IMR-90 (cell line): Measurements from ENCODE around the gene SLC25A33. TPM values are rescaled to one million over a fixed set of nuclear protein-coding genes. Genes with fewer than 3 reads are reported as not detected.
A peak's percentile ranks its signal among the peaks of the same experiment; 100 is the strongest.

Source experiments
- ATAC-seq: fragments of 200-7000 bp; cut with Tn5 transposase; 2 replicates; pipeline ENCODE4 v1.9.1; 2020; ENCODE audit warnings: low read depth, mild to moderate bottlenecking, moderate library complexity
- BruUV-seq: library from RNA; stranded (reverse); fragments of 400-500 nt; replicated peaks from 2 replicates; lab custom pipeline; 2021; lab: Mats Ljungman, UMichigan
- CTCF ChIA-PET: fragments of 300-600 bp; formaldehyde crosslinking; extraction: SDS; loops from one replicate; lab custom pipeline; 2021; ENCODE audit warnings: antibody characterized with exemption; lab: Yijun Ruan, JAX
- POLR2A ChIA-PET: fragments of 300-600 bp; sonication (Branson Sonifier 250); formaldehyde crosslinking; loops from one replicate; lab custom pipeline; 2022; ENCODE audit warnings: antibody characterized with exemption; ENCODE audit not compliant: unreplicated experiment; lab: Charles Lee
- DNase-seq: peaks from one replicate; pipeline ENCODE4 v3.0.0; 2013
- H2AFZ ChIP-seq: replicated peaks from 2 replicates; pipeline ENCODE3; 2013; ENCODE audit warnings: low read length, mild to moderate bottlenecking; ENCODE audit not compliant: poor library complexity
- H2AK5ac ChIP-seq: 2 replicates; pipeline ENCODE4 v1.6.1; 2013; ENCODE audit warnings: low read depth, low read length, inconsistent platforms
- H2AK9ac ChIP-seq: replicated peaks from 2 replicates; pipeline ENCODE3; 2013; ENCODE audit warnings: mild to moderate bottlenecking, low read depth, low read length, moderate library complexity; ENCODE audit not compliant: poor library complexity
- H2BK120ac ChIP-seq: 2 replicates; pipeline ENCODE4 v1.6.1; 2013; ENCODE audit warnings: low read depth, low read length, inconsistent platforms
- H2BK15ac ChIP-seq: 3 replicates; pipeline ENCODE4 v1.6.1; 2013; ENCODE audit warnings: low read depth, low read length, inconsistent platforms
- H2BK20ac ChIP-seq: 2 replicates; pipeline ENCODE4 v1.6.1; 2013; ENCODE audit warnings: low read depth, mild to moderate bottlenecking, inconsistent platforms, low read length, moderate library complexity
- H2BK5ac ChIP-seq: 2 replicates; pipeline ENCODE4 v1.6.1; 2013; ENCODE audit warnings: mild to moderate bottlenecking, low read depth, low read length, inconsistent platforms; ENCODE audit not compliant: poor library complexity, severe bottlenecking
- H3K14ac ChIP-seq: replicated peaks from 2 replicates; pipeline ENCODE4 v1.6.1; 2013; ENCODE audit warnings: low read depth, low read length, inconsistent platforms
- H3K18ac ChIP-seq: 2 replicates; pipeline ENCODE4 v1.6.1; 2013; ENCODE audit warnings: low read depth, low read length, control low read depth
- H3K23ac ChIP-seq: 2 replicates; pipeline ENCODE4 v1.6.1; 2013; ENCODE audit warnings: low read depth, low read length, inconsistent platforms
- H3K27ac ChIP-seq: 2 replicates; pipeline ENCODE4 v1.5.1; 2013; ENCODE audit warnings: mild to moderate bottlenecking, control low read depth, low read length; ENCODE audit not compliant: insufficient read depth
- H3K27me3 ChIP-seq: 2 replicates; pipeline ENCODE4 v1.6.1; 2013; ENCODE audit warnings: low read length; ENCODE audit not compliant: control insufficient read depth, insufficient read depth
- H3K36me3 ChIP-seq: 2 replicates; pipeline ENCODE4 v1.6.1; 2013; ENCODE audit warnings: low read length, mixed read lengths; ENCODE audit not compliant: control insufficient read depth, insufficient read depth
- H3K4ac ChIP-seq: 2 replicates; pipeline ENCODE4 v1.6.1; 2013; ENCODE audit warnings: low read depth, low read length, inconsistent platforms
- H3K4me1 ChIP-seq: 2 replicates; pipeline ENCODE4 v1.6.1; 2013; ENCODE audit warnings: low read length, mixed read lengths; ENCODE audit not compliant: control insufficient read depth, insufficient read depth
- H3K4me2 ChIP-seq: 2 replicates; pipeline ENCODE4 v1.6.1; 2013; ENCODE audit warnings: low read depth, mild to moderate bottlenecking, control low read depth, low read length, moderate library complexity
- H3K4me3 ChIP-seq: 2 replicates; pipeline ENCODE4 v1.5.1; 2013; ENCODE audit warnings: low read depth, mild to moderate bottlenecking, control low read depth, low read length, moderate library complexity; ENCODE audit not compliant: insufficient read depth
- H3K56ac ChIP-seq: 2 replicates; pipeline ENCODE4 v1.6.1; 2013; ENCODE audit warnings: low read length, inconsistent platforms; ENCODE audit not compliant: insufficient read depth; ENCODE audit errors: extremely low read depth
- H3K79me1 ChIP-seq, 2 experiments: 2 replicates each; pipeline ENCODE4 v1.6.1; 2013; ENCODE audit warnings: low read length in 2 of 2, inconsistent platforms in 1 of 2, low read depth in 1 of 2
- H3K9ac ChIP-seq: 2 replicates; pipeline ENCODE4 v1.6.1; 2013; ENCODE audit warnings: low read depth, low read length, control low read depth
- H3K9me1 ChIP-seq: 2 replicates; pipeline ENCODE4 v1.6.1; 2013; ENCODE audit warnings: low read length, inconsistent platforms; ENCODE audit not compliant: insufficient read depth
- H3K9me3 ChIP-seq: 2 replicates; pipeline ENCODE4 v1.6.1; 2013; ENCODE audit warnings: low read length; ENCODE audit not compliant: control insufficient read depth, insufficient read depth
- H4K20me1 ChIP-seq: 2 replicates; pipeline ENCODE4 v1.6.1; 2013; ENCODE audit warnings: low read length, inconsistent platforms; ENCODE audit not compliant: insufficient read depth
- H4K5ac ChIP-seq: 2 replicates; pipeline ENCODE4 v1.6.1; 2013; ENCODE audit warnings: mild to moderate bottlenecking, low read depth, low read length, control low read depth
- H4K8ac ChIP-seq, 2 experiments: 2 replicates each; pipeline ENCODE4 v1.6.1; 2013; ENCODE audit warnings: low read depth in 2 of 2, low read length in 2 of 2, control low read depth in 1 of 2, inconsistent platforms in 1 of 2
- H4K91ac ChIP-seq: 2 replicates; pipeline ENCODE4 v1.6.1; 2013; ENCODE audit warnings: low read depth, low read length, inconsistent platforms; ENCODE audit not compliant: insufficient read depth
- MXI1 ChIP-seq: IDR thresholded peaks from 2 replicates; pipeline ENCODE4 v1.6.1; 2012; ENCODE audit warnings: low read depth, mild to moderate bottlenecking, low read length, moderate library complexity, borderline replicate concordance
- RFX5 ChIP-seq: IDR thresholded peaks from 2 replicates; pipeline ENCODE4 v1.8.0; 2012; ENCODE audit warnings: low read depth, mild to moderate bottlenecking, low read length, moderate library complexity
- USF2 ChIP-seq: fragments of 150-350 bp; IDR thresholded peaks from 2 replicates; pipeline ENCODE4 v1.6.1; 2017; ENCODE audit warnings: mild to moderate bottlenecking, antibody characterized with exemption, low read length, low read depth
- WGBS, 2 experiments: methylation state at CpG; one replicate each; pipeline versions ENCODE4 v1.1.5 to v1.1.7; 2013; ENCODE audit warnings: missing lambda C conversion rate in 2 of 2; ENCODE audit not compliant: insufficient read length in 1 of 2; ENCODE audit errors: extremely low coverage in 2 of 2; 5-methylcytosine and 5-hydroxymethylcytosine counted together
- dilution Hi-C: fragments of 300-500 bp; cut with HindIII; formaldehyde crosslinking; loops from one replicate; pipeline ENCODE4 v1.14.3; 2018; ENCODE audit warnings: low sequenced_read_pairs; ENCODE audit not compliant: unreplicated experiment
- in situ Hi-C: fragments of 300-500 bp; cut with MboI; formaldehyde crosslinking; loops from 3 replicates; pipeline ENCODE4 v1.14.3; 2019; ENCODE audit warnings: low sequenced_read_pairs, inconsistent platforms, mixed read lengths
- intact Hi-C: fragments of 100-400 bp; cut with micrococcal nuclease; formaldehyde crosslinking; loops from 2 replicates; pipeline ENCODE4 v1.10.0; 2022
- polyA plus RNA-seq, 3 experiments: library from polyadenylated mRNA; depleted of rRNA; stranded (reverse); fragments of >200 nt; gene quantifications; 2 replicates each; pipeline ENCODE4 v1.2.3, GENCODE V29; 2012; ENCODE audit warnings: low replicate concordance in 1 of 3
- total RNA-seq: library from RNA; depleted of rRNA; stranded (reverse); fragments of >200 nt; gene quantifications from 2 replicates; pipeline ENCODE4 v1.2.3, GENCODE V29; 2012

Gene SLC25A33
- total and polyA plus RNA-seq, 2 of the 4 experiments (the other 2 are of a cell fraction): 2.5 to 3.0 TPM

GRCh38 chr1:9588551-9589143, 49.4 kb downstream of the SLC25A33 start, which contains the start of gene TMEM201 (continued):
- TF ChIP-seq USF2: no peak; the same call in 1 of the 2 replicates

- Histone ChIP-seq H3K9me3 (no peaks in the 10 kb centered on the region), H3K56ac (no peak overlapping the region; the same call in 1 of the 2 replicates), H3K14ac (peak overlapping the region; percentile 29; the same call in 1 of the 2 replicates), H2AK5ac (peak overlapping the region; percentile 75; the same call in 1 of the 2 replicates), H2BK5ac (no peak overlapping the region), H3K9me1 (peaks cover 21% of the 10 kb centered on the region), H3K36me3 (no peaks in the 10 kb centered on the region; the same call in 1 of the 2 replicates), H2BK120ac (no peak overlapping the region), H3K4me2 (peak overlapping the region; percentile 85), H4K20me1 (peaks cover 26% of the 10 kb centered on the region), H3K4me3 (peak overlapping the region; percentile 88), H4K8ac (peak overlapping the region in 1 of 2 experiments; percentile 41; a peak in 1 of 4 replicates), H2BK20ac (no peak overlapping the region), H3K4me1 (peaks cover 15% of the 10 kb centered on the region), H3K23ac (peak overlapping the region; percentile 50), H3K27ac (peak overlapping the region; percentile 53), H4K5ac (0 out of 2 replicates have a peak overlapping the region, but pooled peaks have one; percentile 0), H3K9ac (peak overlapping the region; percentile 82), H3K27me3 (no peaks in the 10 kb centered on the region), H4K91ac (peak overlapping the region; percentile 27; the same call in 1 of the 2 replicates), H2BK15ac (no peak overlapping the region), H3K79me1 (peaks cover 16 to 50% of the 10 kb centered on the region in 2 experiments), H2AFZ (peak overlapping the region; percentile 75), H3K4ac (peak overlapping the region; percentile 38; the same call in 1 of the 2 replicates), H2AK9ac (peak overlapping the region; percentile 93), H3K18ac (no peak overlapping the region)
- 0% methylated on average over 49 of the region's 63 CpGs; no CpG with 5 or more reads in 1 of the 2 experiments for WGBS, 2 experiments
- in situ Hi-C loops (no loop called here), dilution Hi-C loops (no loop called here), intact Hi-C loops (loop anchor here (5.0 kb wide), 1 partner anchor 302 kb away; no protein-coding TSS in a partner anchor)
- ChIA-PET POLR2A (no interaction called here), CTCF (interaction anchor here (0.9 to 1.4 kb wide), 2 partner anchors 25 to 26 kb away, joined by 3 to 5 read pairs; no protein-coding TSS in a partner anchor)
- TF ChIP-seq MXI1: peak; percentile 28; the same call in 1 of the 2 replicates
- TF ChIP-seq RFX5: no peak
- no TSS peak for BruUV-seq
- ATAC-seq: peak; percentile 15
- peak; percentile 23 for DNase-seq
Measured at GRCh38 chr1:9589144-9589718, 50.0 kb downstream of the SLC25A33 start.
